Astrocyte of the spinal cord (primary cell): Measurements from ENCODE around the gene LY86.

Source experiments
- DNase-seq: peaks from one replicate; pipeline ENCODE4 v3.0.0; 2011; ENCODE audit warnings: low read depth, low spot score
- H3K4me3 ChIP-seq: 2 replicates; pipeline ENCODE4 v1.5.1; 2011; ENCODE audit warnings: low read depth, mild to moderate bottlenecking, low read length, moderate library complexity
- CTCF ChIP-seq: IDR thresholded peaks from 2 replicates; pipeline ENCODE4 v1.5.1; 2012; ENCODE audit warnings: low read depth, mild to moderate bottlenecking, low read length, inconsistent platforms
- in situ Hi-C: cut with HindIII; loops from 2 replicates; pipeline ENCODE4 v1.10.0; 2017; ENCODE audit warnings: low sequenced_read_pairs

Gene LY86

GRCh38 chr6:6634735-6635075 lies 46.2 kb downstream of the LY86 start:
- in situ Hi-C loops: no loop called here
- TF ChIP-seq CTCF: no peak
- no peak for DNase-seq

GRCh38 chr6:6635291-6635690 lies 46.8 kb downstream of the LY86 start:
- no peak for DNase-seq
- TF ChIP-seq CTCF: no peak
- in situ Hi-C loops: no loop called here

More at GRCh38 chr6:6634735-6635075, 46.2 kb downstream of the LY86 start:
- H3K4me3 ChIP-seq: no peak overlapping the region

GRCh38 chr6:6635869-6636268 lies 47.3 kb downstream of the LY86 start:
- H3K4me3 ChIP-seq: no peak overlapping the region
- in situ Hi-C loops: no loop called here
- DNase-seq: no peak
- no peak for TF ChIP-seq CTCF

More at GRCh38 chr6:6635291-6635690, 46.8 kb downstream of the LY86 start:
- H3K4me3 ChIP-seq: no peak overlapping the region

GRCh38 chr6:6639572-6639971 lies 51.1 kb downstream of the LY86 start:
- H3K4me3 ChIP-seq: no peak overlapping the region
- in situ Hi-C loops: no loop called here
- no peak for DNase-seq
- TF ChIP-seq CTCF: no peak

- DNase-seq: no peak
- TF ChIP-seq CTCF: no peak
- in situ Hi-C loops: no loop called here
- H3K4me3 ChIP-seq: no peak overlapping the region
Observed at GRCh38 chr6:6640926-6641325, 52.4 kb downstream of the LY86 start.

- no peak for TF ChIP-seq CTCF
- no peak overlapping the region for H3K4me3 ChIP-seq
- DNase-seq: no peak
- in situ Hi-C loops: no loop called here
Observed at GRCh38 chr6:6643398-6643797, 54.9 kb downstream of the LY86 start.
